ENCODE data around the gene CIAO2B.
"Not testable (repeated sequence)": the region's sequence is repeated elsewhere in the genome, so short reads cannot be mapped to it uniquely, and the experiment has no call there.

Gene CIAO2B

DNA sequence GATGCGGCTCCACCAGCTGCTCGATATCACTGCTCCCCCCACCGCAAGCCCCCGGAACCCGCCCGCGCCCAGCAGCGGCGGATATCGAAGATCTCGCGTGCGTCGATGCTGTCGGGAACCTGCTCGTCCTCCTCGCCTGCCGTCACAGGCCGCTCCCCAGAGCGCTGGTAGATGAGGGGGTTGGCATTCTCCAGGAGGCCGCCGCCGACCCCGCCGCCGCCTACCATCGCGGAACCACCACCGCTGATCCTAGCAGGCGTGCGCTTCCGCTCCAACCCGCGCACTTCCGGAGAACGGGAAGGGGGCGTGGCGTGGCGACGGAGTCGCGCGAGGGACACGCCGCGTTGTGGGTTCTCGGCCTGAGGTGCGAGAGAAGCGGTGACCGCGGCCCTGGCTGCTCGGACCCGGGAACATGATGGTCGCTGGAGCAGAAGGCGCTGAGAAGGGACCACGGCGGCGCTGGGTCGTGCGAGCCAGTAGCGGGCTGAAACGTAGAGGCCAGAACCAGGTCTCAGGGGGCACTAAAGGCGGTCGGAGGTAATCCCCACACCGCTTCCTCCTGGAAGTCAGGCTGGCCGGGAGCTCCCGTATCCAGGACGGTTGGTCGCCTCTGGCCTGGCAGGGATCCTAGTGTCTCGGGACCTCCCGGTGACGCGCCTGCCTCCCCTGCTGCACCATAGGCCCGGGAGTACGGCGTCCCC lies at the start of gene CIAO2B:
CIAO2B (minus strand) TSS at position 265 of the 701 bp plus-strand sequence; CDS start at position 227, 38 bp downstream.
- DNase-seq: peak; percentile 76 to 98 (median 88)
- intact Hi-C loops (cut with DNase I): loop anchor here (5.0 kb wide), 1 partner anchor 37 kb away; no protein-coding TSS in a partner anchor

- DNase-seq: no peak
- intact Hi-C loops (cut with DNase I): no loop called here
Measured at GRCh38 chr16:66983033-66983432, 48.8 kb upstream of the CIAO2B start.

DNA sequence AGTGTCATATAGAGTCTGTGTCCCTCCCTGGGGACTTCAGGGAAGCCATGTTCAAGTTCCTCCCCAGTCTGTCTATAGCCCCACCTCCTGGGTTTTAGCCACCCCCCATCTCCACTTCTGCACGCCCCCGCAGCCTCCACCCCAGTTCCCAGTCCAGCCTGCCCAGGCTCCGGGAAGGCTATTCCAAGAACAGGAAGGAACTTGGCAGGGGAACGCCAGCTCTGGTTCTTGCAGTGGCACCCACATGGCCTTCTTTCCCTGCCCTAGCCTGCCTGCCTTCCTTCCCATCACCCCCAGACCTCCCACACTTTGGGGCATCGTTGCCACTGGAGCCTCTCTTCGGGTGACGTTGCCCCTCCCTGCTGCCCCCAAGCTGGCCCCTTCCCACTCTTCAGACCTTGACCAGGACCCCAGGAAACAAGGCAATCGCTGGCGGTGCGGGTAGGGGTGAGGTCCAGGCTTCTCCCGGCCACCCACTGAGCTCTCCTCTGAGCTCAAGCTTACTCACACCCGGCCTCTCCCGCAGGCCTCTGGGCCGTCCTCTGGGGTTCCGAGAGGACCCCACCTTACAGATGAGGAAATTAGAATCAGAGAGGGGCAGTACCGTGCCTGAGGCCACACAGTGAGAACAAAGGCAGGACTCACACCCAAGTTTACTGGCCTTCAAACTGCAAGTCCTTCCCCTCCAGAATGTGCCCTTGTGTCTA lies 45.0 kb upstream of the CIAO2B start:
- peak in 3 of 10 donors; percentile 37 to 85 (median 72) for DNase-seq
- intact Hi-C loops (cut with DNase I): no loop called here

DNA sequence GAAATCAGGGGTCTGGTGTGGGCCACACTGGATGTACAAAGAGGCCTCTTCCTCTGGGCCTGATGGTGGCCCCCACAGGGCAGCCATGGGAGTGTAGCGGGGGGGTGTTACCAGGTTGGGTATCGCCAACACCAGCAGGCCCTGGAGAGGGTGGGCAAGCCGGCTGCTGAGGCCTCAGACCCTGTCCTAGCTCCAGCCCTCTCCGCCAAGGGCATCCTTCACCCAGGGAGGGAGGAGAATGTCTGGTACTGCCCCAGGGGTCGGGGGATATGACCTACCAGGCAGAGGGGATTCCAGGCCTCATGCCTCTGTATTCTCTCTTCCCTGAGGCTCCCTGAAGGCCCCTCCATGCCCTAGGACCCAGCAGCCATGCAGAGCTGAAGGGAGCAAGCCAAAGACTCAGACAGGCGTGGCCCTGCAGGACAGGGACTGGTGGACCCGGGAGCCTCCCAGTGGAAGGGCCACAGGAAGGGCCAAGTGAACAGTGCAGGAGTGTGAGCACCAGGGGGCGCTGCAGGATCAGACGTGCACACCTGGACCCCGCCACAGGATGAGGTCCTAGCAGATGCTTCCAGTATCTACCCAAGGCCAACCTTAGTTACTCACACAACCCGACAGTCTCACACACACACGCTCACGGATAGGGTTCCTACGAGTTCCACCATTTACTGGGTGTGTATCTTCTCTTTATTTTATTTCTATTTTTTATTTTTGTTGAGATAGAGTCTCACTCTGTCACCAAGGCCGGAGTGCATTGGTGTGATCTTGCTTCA lies 43.3 kb upstream of the CIAO2B start:
- intact Hi-C loops (cut with DNase I): loop anchor here (1.0 to 2.0 kb wide), 3 partner anchors 37 to 178 kb away; no protein-coding TSS in a partner anchor
- DNase-seq: peak; percentile 80 to 99 (median 94)

DNA sequence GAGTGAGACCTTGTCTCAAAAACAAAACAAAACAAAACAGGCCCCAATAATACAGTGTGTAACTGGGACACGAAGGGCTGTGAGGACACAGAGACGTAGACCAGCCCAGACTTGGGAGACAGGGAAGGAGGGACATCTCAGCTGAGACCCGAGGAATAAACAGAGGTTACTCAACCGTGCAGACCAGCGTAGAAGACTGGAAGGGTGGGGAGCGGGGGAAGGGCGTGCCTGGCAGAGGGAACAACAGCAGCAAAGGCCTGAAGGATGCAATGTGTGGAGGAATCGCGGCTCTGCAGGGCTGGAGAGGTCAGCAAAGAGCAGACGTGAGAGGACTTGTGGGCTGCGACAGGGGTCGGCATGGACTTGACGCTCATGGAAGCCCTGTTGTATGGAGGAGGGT lies 42.5 kb upstream of the CIAO2B start:
- intact Hi-C loops (cut with DNase I): loop anchor here (1.0 to 2.0 kb wide), 3 partner anchors 38 to 179 kb away; no protein-coding TSS in a partner anchor
- peak in 2 of 10 donors; percentile 12 to 50 for DNase-seq

- peak in 3 of 10 donors; percentile 18 to 56 (median 37) for DNase-seq
- intact Hi-C loops (cut with DNase I): no loop called here
Measured at GRCh38 chr16:66975302-66975893, 41.2 kb upstream of the CIAO2B start.

DNA sequence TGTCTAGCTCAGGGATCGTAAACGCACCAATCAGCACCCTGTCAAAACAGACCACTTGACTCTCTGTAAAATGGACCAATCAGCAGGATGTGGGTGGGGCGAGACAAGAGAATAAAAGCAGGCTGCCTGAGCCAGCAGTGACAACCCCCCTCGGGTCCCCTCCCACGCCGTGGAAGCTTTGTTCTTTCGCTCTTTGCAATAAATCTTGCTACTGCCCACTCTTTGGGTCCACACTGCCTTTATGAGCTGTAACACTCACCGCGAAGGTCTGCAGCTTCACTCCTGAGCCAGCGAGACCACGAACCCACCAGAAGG lies 40.7 kb upstream of the CIAO2B start:
- intact Hi-C loops (cut with DNase I): not testable (repeated sequence)

GRCh38 chr16:66974156-66974931 lies 40.1 kb upstream of the CIAO2B start:
- peak in 3 of 10 donors; percentile 35 to 72 (median 45) for DNase-seq
- intact Hi-C loops (cut with DNase I): not testable (repeated sequence)

More for the DNA sequence above, 40.7 kb upstream of the CIAO2B start:
- DNase-seq: peak in 3 of 10 donors; percentile 24 to 50 (median 40)

- DNase-seq: peak in 3 of 10 donors; percentile 25 to 77 (median 62)
- intact Hi-C loops (cut with DNase I): no loop called here
Measured at GRCh38 chr16:66973716-66974115, 39.5 kb upstream of the CIAO2B start.

GRCh38 chr16:66972983-66973382 lies 38.8 kb upstream of the CIAO2B start:
- intact Hi-C loops (cut with DNase I): no loop called here
- DNase-seq: peak in 2 of 10 donors; percentile 45 to 56

DNA sequence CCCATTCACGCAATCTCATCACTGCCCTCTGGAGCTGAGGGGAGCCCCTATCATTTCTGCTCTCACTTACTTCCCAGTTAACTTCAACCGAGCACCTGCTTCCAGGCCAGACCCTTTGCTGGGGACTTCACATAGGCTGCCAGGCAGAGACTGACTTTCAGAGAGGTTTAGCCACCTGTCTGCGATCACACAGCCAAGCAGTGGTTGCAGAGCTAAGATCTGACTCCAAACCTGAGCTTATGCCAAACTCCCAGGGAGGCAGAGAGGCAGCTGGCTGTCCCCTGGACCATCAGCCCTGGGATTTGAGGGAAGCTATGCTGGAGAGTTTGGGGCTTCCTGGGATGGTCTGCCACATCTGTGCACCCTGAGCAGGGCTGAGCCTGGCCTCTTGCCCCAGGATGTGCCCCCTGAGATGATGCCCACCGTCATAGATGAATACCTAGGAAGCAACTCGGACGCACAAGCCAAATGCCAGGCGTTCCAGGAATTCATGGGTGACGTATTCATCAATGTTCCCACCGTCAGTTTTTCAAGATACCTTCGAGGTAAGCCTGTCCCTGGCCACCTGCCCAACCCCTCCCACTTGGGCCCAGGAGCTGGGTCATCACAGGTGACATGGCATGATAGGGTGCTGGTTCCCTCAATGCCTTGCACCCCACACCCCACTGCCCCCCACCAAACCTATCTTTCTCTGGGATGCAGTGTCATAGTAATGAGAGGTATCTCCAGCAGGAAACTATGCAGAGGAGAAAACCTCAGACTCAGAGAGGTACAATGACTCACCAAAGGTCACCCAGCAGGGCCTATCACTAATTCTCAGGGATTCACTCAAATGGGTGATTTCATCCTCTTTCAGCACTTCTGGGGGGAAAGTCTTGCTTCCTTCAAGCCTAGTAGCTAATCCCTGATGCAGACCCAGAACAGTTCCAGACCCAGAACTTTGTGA lies 36.8 kb upstream of the CIAO2B start:
- peak in 3 of 10 donors; percentile 35 to 81 (median 61) for DNase-seq
- intact Hi-C loops (cut with DNase I): no loop called here

DNA sequence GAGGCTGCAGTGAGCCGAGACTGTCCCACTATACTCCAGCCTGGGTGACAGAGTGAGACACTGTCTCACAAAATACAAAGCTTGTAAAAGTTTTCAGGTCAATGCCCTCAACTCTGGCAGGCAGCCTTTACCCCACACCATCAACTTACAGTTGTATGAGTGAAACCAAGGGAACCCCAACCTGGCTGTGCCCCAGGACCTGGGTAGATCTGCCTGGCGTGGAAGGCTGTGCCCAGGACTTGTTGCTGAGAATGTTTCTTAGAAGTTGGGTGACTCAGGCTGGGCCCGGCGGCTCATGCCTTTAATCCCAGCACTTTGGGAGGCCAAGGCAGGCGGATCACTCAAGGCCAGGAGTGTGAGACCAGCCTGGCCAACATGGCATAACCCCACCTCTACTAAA lies 34.6 kb upstream of the CIAO2B start:
- DNase-seq: peak in 2 of 10 donors; percentile 71 to 80
- intact Hi-C loops (cut with DNase I): no loop called here

DNA sequence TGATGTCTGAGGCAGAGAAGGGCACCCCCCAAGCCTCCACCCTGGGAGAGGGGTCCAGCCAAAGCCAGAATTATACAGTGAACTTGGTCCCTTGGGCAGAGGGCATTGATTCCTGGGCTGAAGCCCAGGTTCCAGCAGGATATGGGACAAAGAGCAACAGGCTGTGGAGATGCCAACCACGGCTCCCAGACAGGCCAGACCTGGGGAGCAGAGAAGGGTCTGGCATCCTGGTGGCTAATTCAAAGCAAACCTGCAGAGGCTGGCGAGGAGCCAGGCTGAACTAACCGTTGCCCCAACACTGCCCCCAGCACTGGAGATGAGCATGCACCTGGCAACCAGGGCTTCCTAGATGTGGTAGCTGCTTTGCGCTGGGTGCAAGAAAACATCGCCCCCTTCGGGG lies 29.8 kb upstream of the CIAO2B start:
- intact Hi-C loops (cut with DNase I): no loop called here
- peak in 3 of 10 donors; percentile 59 to 68 (median 59) for DNase-seq

DNA sequence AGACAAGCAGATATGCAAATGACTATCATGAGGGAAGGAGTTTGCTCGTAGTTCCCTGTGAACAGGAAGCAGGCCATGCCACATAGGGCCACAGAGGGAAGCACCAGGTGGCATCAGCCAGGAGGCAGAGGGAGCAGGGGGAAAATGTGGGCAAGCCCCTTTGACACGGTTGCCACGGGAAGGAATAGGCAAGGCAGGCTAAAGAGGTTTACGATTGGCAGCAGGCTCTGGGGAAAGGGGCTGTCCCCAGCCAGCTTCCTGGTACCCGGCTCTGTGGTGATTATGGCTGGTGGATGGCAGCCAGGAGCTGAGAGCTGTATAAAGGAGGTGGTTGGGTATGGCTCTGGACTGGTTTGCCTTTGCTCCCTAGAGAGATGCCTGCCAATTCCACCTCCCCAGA lies 27.7 kb upstream of the CIAO2B start:
- intact Hi-C loops (cut with DNase I): no loop called here
- peak in 2 of 10 donors; percentile 17 to 66 for DNase-seq

DNA sequence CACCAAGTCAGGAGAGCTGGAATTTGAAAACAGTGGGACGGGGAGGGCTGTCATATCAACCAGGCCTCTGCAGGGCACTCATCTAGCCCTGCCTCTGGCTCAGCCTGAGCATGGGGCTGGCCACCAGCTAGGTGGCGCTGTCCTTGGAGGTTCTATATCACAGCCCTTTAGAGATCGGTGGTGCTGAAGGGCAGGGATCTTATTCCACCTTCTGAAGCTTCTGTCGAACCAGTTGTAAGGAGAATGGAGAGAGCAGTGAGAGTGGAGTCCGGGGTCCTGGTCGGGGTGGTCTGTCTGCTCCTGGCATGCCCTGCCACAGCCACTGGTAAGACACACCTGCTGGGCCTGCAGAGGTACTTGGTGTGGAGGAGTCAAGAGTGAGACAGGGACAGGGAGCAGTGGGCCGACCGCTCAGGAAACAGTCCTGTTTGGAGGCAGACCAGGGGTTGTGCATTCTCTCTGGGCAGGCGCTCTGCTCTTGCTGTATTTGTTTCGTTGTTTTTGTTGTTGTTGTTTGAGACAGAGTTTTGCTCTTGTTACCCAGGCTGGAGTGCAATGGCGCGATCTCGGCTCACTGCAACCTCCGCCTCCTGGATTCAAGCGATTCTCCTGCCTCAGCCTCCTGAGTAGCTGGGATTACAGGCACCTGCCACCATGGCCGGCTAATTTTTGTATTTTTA lies 27.0 kb upstream of the CIAO2B start, which contains the start of gene CES3:
CES3 (plus strand) TSS at position 202 of the 680 bp plus-strand sequence; CDS start at position 244, 42 bp downstream.
- intact Hi-C loops (cut with DNase I): no loop called here

DNA sequence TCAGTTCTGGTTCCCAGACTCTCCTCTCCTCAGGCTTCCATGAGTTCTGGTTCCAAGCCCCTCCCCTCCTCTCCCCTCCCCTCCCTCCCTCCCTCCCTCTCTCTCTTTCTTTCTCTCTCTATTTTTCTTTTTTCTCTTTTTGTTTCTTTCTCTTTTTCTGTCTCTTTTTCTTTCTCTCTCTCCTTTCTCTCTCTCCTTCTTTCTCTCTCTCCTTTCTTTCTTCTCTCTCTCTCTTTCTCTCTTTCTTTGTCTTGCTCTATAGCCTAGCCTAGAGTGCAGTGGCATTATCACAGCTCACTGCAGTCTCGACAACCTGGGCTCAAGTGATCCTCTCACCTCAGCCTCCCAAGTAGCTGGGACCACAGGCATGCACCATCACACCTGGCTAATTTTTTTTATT lies 26.1 kb upstream of the CIAO2B start:
- DNase-seq: peak in 1 of 10 donors; percentile 4
- intact Hi-C loops (cut with DNase I): no loop called here

More for the DNA sequence above, 27.0 kb upstream of the CIAO2B start, which contains the start of gene CES3:
- peak in 9 of 10 donors; percentile 43 to 94 (median 54) for DNase-seq

DNA sequence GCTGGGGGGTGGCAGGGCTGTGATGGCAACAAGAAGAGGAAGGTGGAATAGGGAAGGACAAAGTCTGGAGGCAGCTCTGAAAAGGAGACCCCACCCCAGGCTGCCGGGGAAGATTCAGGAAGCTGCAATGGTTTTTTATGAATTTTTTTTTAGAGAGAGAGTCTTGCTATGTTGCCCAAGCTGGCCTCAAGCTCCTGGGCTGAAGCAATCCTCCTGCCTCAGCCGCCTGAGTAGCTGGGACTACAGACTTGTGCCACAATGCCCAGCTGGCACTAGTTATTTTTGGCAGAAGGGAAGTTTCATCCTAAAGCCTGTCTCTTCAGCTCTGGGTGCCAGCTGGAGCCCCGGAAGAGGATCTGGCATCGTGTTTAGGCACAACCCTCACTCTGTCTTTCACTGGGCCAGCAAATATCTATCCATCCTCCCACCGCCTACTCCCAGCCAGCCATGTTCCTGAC lies 25.5 kb upstream of the CIAO2B start:
- intact Hi-C loops (cut with DNase I): no loop called here
- peak in 8 of 10 donors; percentile 48 to 91 (median 70) for DNase-seq
